GM12875 (cell line): Measurements from ENCODE around the gene BRD1.

Source experiments
- H3K4me3 ChIP-seq: one replicate; pipeline ENCODE4 v1.5.1; 2011; ENCODE audit warnings: low read depth, low read length, control low read depth
- CTCF ChIP-seq: IDR thresholded peaks from 2 replicates; pipeline ENCODE4 v1.5.1; 2011; ENCODE audit warnings: low read depth, mild to moderate bottlenecking, control low read depth, inconsistent platforms, low read length, moderate library complexity, borderline replicate concordance; ENCODE audit not compliant: insufficient read depth

BRD1 gene

GRCh38 chr22:49790912-49791311 lies 36.8 kb downstream of the BRD1 start:
- H3K4me3 ChIP-seq: no peak overlapping the region
- TF ChIP-seq CTCF: no peak

- TF ChIP-seq CTCF: no peak
- no peak overlapping the region for H3K4me3 ChIP-seq
These were observed 38.2 kb downstream of the BRD1 start for GRCh38 chr22:49789289-49790141.

GRCh38 chr22:49788504-49788903 lies 39.2 kb downstream of the BRD1 start:
- H3K4me3 ChIP-seq: no peak overlapping the region
- TF ChIP-seq CTCF: no peak

GRCh38 chr22:49787861-49788260 lies 39.8 kb downstream of the BRD1 start:
- TF ChIP-seq CTCF: no peak
- no peak overlapping the region for H3K4me3 ChIP-seq

- TF ChIP-seq CTCF: no peak
- no peak overlapping the region for H3K4me3 ChIP-seq
These were observed 40.5 kb downstream of the BRD1 start for GRCh38 chr22:49786976-49787706.

GRCh38 chr22:49785841-49786471 lies 41.7 kb downstream of the BRD1 start:
- no peak for TF ChIP-seq CTCF
- H3K4me3 ChIP-seq: no peak overlapping the region
